CD14-positive monocyte (primary cell): ENCODE results near the gene EXD1. TPM values are rescaled to one million over a fixed set of nuclear protein-coding genes. Genes with fewer than 3 reads are reported as not detected.

Experiments used
- DNase-seq, 3 donors: peaks; one replicate each; pipeline ENCODE4 v3.0.0-alpha.2; 2011 to 2022
- H2AFZ ChIP-seq: 2 replicates; pipeline ENCODE4 v1.6.0; 2012; ENCODE audit warnings: mild to moderate bottlenecking, low read depth, low read length, inconsistent platforms; ENCODE audit not compliant: insufficient read depth, poor library complexity, severe bottlenecking
- H3K27ac ChIP-seq, 2 donors: 1 replicate in 1 of 2; 2 replicates in 1 of 2; pipeline ENCODE4 v1.5.1; 2012 to 2013; ENCODE audit warnings: low read length in 2 of 2, control low read depth in 1 of 2, inconsistent platforms in 1 of 2, low read depth in 1 of 2, mild to moderate bottlenecking in 1 of 2
- H3K27me3 ChIP-seq, 2 donors: one replicate each; pipeline versions ENCODE4 v1.6.0 to v1.6.1; 2011 to 2013; ENCODE audit warnings: low read length in 2 of 2; ENCODE audit not compliant: control insufficient read depth in 2 of 2, insufficient read depth in 2 of 2
- H3K36me3 ChIP-seq, 2 donors: replicated peaks in 1 of 2; 1 replicate in 1 of 2; 2 replicates in 1 of 2; pipeline versions ENCODE4 v1.5.1 to v1.6.1; 2012 to 2013; ENCODE audit warnings: low read length in 2 of 2, control low read depth in 1 of 2, inconsistent platforms in 1 of 2, mild to moderate bottlenecking in 1 of 2; ENCODE audit not compliant: insufficient read depth in 2 of 2, control insufficient read depth in 1 of 2
- H3K4me1 ChIP-seq, 2 donors: 1 replicate in 1 of 2; 2 replicates in 1 of 2; pipeline versions ENCODE4 v1.5.1 to v1.6.1; 2012 to 2013; ENCODE audit warnings: low read length in 2 of 2, control low read depth in 1 of 2, inconsistent platforms in 1 of 2, mild to moderate bottlenecking in 1 of 2, moderate library complexity in 1 of 2; ENCODE audit not compliant: insufficient read depth in 2 of 2, control insufficient read depth in 1 of 2
- H3K4me2 ChIP-seq: replicated peaks from 2 replicates; pipeline ENCODE3; 2012; ENCODE audit warnings: low read length, moderate library complexity, mild to moderate bottlenecking; ENCODE audit not compliant: poor library complexity, severe bottlenecking; ENCODE audit errors: extremely low read depth
- H3K4me3 ChIP-seq, 3 experiments: fragments of 200-600 bp in 1 of 3; sonication (generic) in 1 of 3; replicated peaks in 1 of 3; 1 replicate in 2 of 3; 2 replicates in 1 of 3; pipeline ENCODE4 v1.5.1; 2011 to 2013; ENCODE audit warnings: low read length in 3 of 3, mild to moderate bottlenecking in 3 of 3, control low read depth in 2 of 3, low read depth in 2 of 3, inconsistent platforms in 1 of 3, moderate library complexity in 1 of 3
- H3K79me2 ChIP-seq: 2 replicates; pipeline ENCODE4 v1.6.0; 2012; ENCODE audit warnings: mild to moderate bottlenecking, control low read depth, inconsistent platforms, low read length, moderate library complexity; ENCODE audit not compliant: insufficient read depth
- H3K9ac ChIP-seq: 2 replicates; pipeline ENCODE4 v1.6.0; 2017; ENCODE audit warnings: low read length, mild to moderate bottlenecking; ENCODE audit not compliant: insufficient read depth, poor library complexity, severe bottlenecking
- H3K9me3 ChIP-seq, 2 donors: replicated peaks in 1 of 2; 1 replicate in 1 of 2; 2 replicates in 1 of 2; pipeline versions ENCODE4 v1.5.1 to v1.6.1; 2012 to 2013; ENCODE audit warnings: low read length in 2 of 2, control low read depth in 1 of 2; ENCODE audit not compliant: control insufficient read depth in 1 of 2, insufficient read depth in 1 of 2
- H4K20me1 ChIP-seq: 2 replicates; pipeline ENCODE4 v1.6.0; 2012; ENCODE audit warnings: mild to moderate bottlenecking, low read length, control low read depth, moderate library complexity; ENCODE audit not compliant: insufficient read depth
- H3K27ac Mint-ChIP-seq, 7 donors: one replicate each; pipeline ENCODE4 v1.8.0; 2020; ENCODE audit warnings: mild to moderate bottlenecking in 7 of 7, mixed read lengths in 7 of 7, moderate library complexity in 6 of 7, inconsistent platforms in 2 of 7
- H3K27me3 Mint-ChIP-seq, 3 donors: one replicate each; pipeline ENCODE4 v1.8.0; 2021 to 2022; ENCODE audit warnings: low read depth in 3 of 3, mild to moderate bottlenecking in 3 of 3, mixed read lengths in 3 of 3, moderate library complexity in 3 of 3, inconsistent platforms in 1 of 3
- H3K36me3 Mint-ChIP-seq, 2 donors: one replicate each; pipeline ENCODE4 v1.8.0; 2020; ENCODE audit warnings: mixed read lengths in 2 of 2, inconsistent platforms in 1 of 2, mild to moderate bottlenecking in 1 of 2
- H3K4me1 Mint-ChIP-seq: one replicate; pipeline ENCODE4 v1.8.0; 2020; ENCODE audit warnings: mild to moderate bottlenecking, mixed read lengths
- H3K4me3 Mint-ChIP-seq, 2 donors: one replicate each; pipeline ENCODE4 v1.8.0; 2020; ENCODE audit warnings: mild to moderate bottlenecking in 2 of 2, mixed read lengths in 2 of 2, moderate library complexity in 1 of 2
- H3K9me3 Mint-ChIP-seq, 7 donors: one replicate each; pipeline ENCODE4 v1.8.0; 2020 to 2022; ENCODE audit warnings: mixed read lengths in 7 of 7, mild to moderate bottlenecking in 6 of 7, moderate library complexity in 6 of 7, inconsistent platforms in 2 of 7
- WGBS: methylation state at CpG from one replicate; pipeline ENCODE4 v1.1.5; 2013; ENCODE audit warnings: missing lambda C conversion rate; ENCODE audit not compliant: insufficient coverage; 5-methylcytosine and 5-hydroxymethylcytosine counted together
- intact Hi-C, 2 donors: fragments of 100-400 bp; cut with micrococcal nuclease; formaldehyde crosslinking; loops; one replicate each; pipeline versions ENCODE4 v1.15.0 to v1.15.1; 2023
- polyA plus RNA-seq, 3 donors: library from polyadenylated mRNA; depleted of rRNA in 1 of 3; unstranded in 2 of 3; stranded (reverse) in 1 of 3; fragments of 300-500 nt in 2 of 3; fragments of >200 nt in 1 of 3; fragmentation: Illumina TruSeq in 2 of 3; gene quantifications; 1 replicate in 2 of 3; 2 replicates in 1 of 3; pipeline ENCODE4 v1.2.3, GENCODE V29; 2012 to 2021
- TF ChIP-seq, protein P1 (sequence below): fragments of 200-600 bp; IDR thresholded peaks from one replicate; pipeline ENCODE4 v1.8.0; 2022; ENCODE audit warnings: antibody characterized with exemption, mild to moderate bottlenecking

The EXD1 gene
- polyA plus RNA-seq, 3 donors = 0.04 to 0.08 TPM; not detected in 1

DNA sequence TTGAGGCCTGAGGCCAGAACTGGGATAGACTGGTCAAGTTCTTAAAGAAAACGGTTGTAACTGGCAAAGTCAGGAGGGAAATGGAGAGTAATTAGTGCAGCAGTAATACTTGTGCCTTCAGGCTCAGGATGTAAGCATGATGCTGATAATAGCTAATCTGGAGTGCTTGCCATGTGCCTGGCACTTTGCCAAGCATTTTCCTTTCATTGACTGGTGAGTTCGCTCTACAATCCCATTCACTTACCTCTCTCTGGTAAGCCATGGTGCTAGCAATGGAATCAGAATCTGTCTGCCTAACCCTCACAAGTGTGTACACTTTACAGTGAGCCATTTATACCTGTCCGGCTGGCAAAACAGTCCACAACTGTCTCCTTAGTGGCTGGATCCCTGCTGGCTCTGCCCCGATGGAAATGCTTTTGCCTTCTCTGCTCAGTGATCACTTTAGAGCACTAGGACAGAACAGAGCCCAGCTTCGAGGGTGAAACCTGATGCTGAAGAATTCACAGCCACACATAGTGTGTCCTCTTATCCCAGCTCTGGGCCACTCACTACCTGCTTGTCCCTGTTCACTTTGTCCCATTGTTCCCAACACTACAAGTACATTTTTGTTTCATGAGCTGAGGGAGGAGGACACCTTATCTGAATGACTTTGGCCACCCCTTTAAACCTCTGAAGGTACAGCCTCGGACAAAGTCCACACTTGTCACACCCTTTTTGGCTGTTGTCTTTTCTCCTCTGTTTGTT lies 10.8 kb upstream of the EXD1 start:
- Histone ChIP-seq H3K4me1 (no peaks in the 10 kb centered on the region), H4K20me1 (peaks cover 53% of the 10 kb centered on the region), H3K4me3 (no peak overlapping the region), H3K36me3 (peaks cover 38 to 57% of the 10 kb centered on the region in 2 donors), H3K9ac (no peak overlapping the region), H3K27ac (peak overlapping the region in 1 of 2 donors; percentile 17), H3K4me2 (no peak overlapping the region), H3K27me3 (no peaks in the 10 kb centered on the region), H2AFZ (no peak overlapping the region), H3K79me2 (peaks cover 32% of the 10 kb centered on the region), H3K9me3 (no peaks in the 10 kb centered on the region)
- intact Hi-C loops = no loop called here
- no peak for DNase-seq
- Mint-ChIP-seq H3K27me3 (no peaks in the 10 kb centered on the region), H3K27ac (peak overlapping the region in 2 of 7 donors; percentile 30 to 73), H3K4me1 (no peaks in the 10 kb centered on the region), H3K9me3 (no peaks in the 10 kb centered on the region), H3K36me3 (peaks cover 42 to 61% of the 10 kb centered on the region in 2 donors), H3K4me3 (no peak overlapping the region)
- 76% methylated on average over 5 of the region's 6 CpGs for WGBS
- TF ChIP-seq, protein P1, sequence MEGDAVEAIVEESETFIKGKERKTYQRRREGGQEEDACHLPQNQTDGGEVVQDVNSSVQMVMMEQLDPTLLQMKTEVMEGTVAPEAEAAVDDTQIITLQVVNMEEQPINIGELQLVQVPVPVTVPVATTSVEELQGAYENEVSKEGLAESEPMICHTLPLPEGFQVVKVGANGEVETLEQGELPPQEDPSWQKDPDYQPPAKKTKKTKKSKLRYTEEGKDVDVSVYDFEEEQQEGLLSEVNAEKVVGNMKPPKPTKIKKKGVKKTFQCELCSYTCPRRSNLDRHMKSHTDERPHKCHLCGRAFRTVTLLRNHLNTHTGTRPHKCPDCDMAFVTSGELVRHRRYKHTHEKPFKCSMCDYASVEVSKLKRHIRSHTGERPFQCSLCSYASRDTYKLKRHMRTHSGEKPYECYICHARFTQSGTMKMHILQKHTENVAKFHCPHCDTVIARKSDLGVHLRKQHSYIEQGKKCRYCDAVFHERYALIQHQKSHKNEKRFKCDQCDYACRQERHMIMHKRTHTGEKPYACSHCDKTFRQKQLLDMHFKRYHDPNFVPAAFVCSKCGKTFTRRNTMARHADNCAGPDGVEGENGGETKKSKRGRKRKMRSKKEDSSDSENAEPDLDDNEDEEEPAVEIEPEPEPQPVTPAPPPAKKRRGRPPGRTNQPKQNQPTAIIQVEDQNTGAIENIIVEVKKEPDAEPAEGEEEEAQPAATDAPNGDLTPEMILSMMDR = no peak

DNA sequence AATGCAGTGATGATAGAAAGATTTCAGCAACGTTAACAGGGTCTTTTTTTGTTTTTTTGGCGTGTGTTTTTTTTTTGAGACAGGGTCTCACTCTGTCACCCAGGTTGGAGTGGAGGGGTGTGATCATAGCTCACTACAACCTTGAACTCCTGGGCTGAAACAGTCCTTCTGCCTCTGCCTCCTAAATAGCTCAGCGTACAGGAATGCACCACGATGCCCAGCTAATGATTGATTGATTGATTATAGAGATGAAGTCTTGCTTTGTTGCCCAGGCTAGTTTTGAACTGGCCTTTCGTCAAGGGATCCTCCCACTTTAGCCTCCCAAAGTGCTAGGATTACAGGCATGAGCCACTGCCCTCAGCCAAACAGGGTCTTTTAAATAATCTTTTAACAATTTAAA lies 7.5 kb upstream of the EXD1 start:
- H3K4me3 ChIP-seq = no peak overlapping the region
- H4K20me1 ChIP-seq = peaks cover 66% of the 10 kb centered on the region
- H3K27ac Mint-ChIP-seq = no peak overlapping the region
- peaks cover 11% of the 10 kb centered on the region for H3K4me1 Mint-ChIP-seq
- H3K27ac ChIP-seq = no peak overlapping the region
- H3K9ac ChIP-seq = no peak overlapping the region
- TF ChIP-seq, protein P1 = no peak
- peaks cover 64% of the 10 kb centered on the region for H3K79me2 ChIP-seq
- DNase-seq = no peak
- H3K36me3 ChIP-seq = peaks cover 13 to 34% of the 10 kb centered on the region in 2 donors
- no peaks in the 10 kb centered on the region for H3K9me3 ChIP-seq
- H3K4me2 ChIP-seq = no peak overlapping the region
- no peak overlapping the region for H2AFZ ChIP-seq
- no peak overlapping the region for H3K4me3 Mint-ChIP-seq
- peaks cover 0 to 4% of the 10 kb centered on the region in 2 donors for H3K4me1 ChIP-seq
- peaks cover 27 to 40% of the 10 kb centered on the region in 2 donors for H3K36me3 Mint-ChIP-seq
- intact Hi-C loops = no loop called here
- no CpG with 5 or more reads among the region's 5 CpGs for WGBS
- H3K9me3 Mint-ChIP-seq = no peaks in the 10 kb centered on the region
- no peaks in the 10 kb centered on the region for H3K27me3 ChIP-seq
- H3K27me3 Mint-ChIP-seq = no peaks in the 10 kb centered on the region
